NCI-H460 (cell line): ENCODE measurements around the gene KIFAP3. TPM values are rescaled to one million over a fixed set of nuclear protein-coding genes. Genes with fewer than 3 reads are reported as not detected.

Source experiments
- DNase-seq: peaks from one replicate; pipeline ENCODE4 v3.0.0-alpha.2; 2016; ENCODE audit warnings: low read depth; ENCODE audit errors: extremely low read depth
- total RNA-seq: library from RNA; depleted of rRNA; stranded (reverse); fragments of >200 nt; shearing (Covaris generic); gene quantifications from 2 replicates; pipeline ENCODE4 v1.2.3, GENCODE V29; 2014

The KIFAP3 gene
- total RNA-seq, 1 experiment from 2014 or later: 25.1 TPM

DNA sequence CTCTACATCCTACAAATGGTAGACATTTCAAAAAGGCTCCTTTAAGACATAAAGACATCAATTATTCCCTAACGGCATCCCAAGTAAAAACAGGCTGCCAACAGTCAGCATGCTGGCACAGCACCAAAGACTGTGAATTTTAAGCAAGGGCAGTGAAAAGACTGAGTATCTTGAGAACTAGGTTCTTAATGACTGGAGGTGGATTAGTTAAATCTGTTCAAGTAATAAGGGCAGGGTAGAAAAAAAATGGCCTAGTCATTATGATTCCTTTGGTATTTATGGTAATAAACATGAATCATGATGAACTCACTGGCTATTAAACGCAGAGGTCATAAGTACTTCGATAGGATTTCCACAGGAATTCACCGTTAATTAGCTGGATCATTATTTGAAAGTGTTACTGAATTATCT is 75.2 kb downstream of the KIFAP3 start:
- peak; percentile 20 for DNase-seq

DNA sequence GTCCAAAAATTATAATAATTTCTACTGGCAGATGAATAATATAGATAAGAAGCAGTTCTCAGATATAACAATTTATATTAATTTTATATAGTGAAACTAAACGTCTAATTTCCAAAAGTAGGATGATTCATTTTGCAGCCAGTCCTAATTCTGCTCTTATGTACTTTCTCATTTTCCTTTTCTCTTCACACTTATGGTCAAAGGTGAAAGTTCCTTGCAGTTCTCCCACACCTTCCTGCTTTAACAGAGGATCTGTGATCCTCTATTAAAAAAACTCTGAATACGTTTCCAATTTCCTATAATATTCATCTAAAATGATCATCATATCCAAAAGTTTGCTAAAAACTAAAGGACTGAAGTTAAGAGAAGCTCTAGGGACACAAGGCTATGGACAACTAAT is 78.5 kb downstream of the KIFAP3 start:
- no peak for DNase-seq

DNA sequence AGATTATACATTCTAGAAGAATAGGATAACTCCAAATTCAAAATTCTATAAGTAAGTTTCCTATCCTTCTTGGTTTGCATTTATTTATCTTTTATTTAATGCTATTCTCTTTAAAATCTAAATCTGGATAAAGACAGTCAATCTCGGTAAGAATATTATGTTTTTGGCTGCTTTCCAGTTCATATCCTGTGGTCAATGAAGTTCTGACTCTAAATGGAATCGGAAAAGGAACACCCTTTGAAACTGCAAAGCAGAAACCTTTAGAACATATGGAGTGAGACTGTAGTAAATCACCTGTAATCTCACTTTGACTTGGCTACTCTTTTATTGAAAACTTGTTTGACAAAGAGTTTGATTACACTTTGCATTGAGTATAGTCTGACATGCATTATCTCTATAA is 85.2 kb downstream of the KIFAP3 start:
- DNase-seq: no peak

DNA sequence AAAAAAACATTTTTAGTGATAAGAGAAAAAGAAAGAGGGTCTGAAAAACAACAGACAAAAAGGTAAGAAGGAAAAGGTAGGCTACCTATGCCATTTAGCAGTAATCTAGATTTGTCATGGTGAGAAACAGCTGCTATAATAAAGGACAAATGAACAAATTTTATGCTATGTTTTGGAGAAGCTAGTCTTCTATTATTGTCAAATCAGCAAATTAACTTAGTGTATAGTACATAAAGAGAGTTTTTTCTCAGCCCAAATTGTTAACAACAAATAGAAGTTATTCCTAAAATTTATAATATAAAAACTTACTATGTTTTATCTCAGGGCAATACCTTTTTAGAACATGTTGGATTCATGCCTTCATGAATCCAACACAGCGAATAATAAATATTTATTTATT is 88.7 kb downstream of the KIFAP3 start:
- DNase-seq: no peak

DNA sequence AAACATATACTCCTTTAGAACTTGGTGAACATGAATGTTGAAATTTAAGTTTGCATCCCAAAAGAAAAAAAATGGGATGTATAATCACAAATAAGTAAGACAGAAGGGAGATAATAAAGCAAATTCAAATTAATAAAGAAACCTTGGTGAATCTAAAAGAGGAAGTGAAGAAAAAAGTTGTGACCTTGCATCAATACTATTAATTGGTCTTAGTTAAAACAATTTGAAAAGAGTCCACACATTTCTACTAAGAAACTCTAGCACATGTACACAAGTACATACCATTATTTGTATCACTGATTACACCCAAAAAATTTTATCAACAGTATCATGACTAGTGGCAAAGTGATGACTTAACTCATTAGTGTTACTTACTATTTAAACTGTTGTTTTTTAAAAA is 100.4 kb downstream of the KIFAP3 start:
- no peak for DNase-seq

DNA sequence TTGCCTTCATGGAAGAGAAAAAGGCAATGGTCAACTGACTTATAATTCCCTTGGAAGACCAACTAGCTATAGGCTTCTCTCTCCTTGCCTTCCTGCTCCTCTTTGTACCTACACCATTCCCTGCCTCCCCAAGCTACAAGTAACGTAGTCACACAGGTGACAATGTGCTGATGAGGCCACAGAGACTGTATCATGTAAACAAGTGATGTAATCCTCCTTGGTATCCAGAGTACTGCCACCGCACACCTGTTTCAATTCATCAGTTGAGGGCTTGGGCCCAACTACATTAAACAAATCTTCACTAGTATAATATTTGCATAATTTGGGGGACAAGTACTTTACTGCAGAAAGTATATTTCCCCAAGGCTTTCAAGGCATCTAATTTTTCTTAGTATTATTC is 104.4 kb downstream of the KIFAP3 start:
- DNase-seq: no peak

DNA sequence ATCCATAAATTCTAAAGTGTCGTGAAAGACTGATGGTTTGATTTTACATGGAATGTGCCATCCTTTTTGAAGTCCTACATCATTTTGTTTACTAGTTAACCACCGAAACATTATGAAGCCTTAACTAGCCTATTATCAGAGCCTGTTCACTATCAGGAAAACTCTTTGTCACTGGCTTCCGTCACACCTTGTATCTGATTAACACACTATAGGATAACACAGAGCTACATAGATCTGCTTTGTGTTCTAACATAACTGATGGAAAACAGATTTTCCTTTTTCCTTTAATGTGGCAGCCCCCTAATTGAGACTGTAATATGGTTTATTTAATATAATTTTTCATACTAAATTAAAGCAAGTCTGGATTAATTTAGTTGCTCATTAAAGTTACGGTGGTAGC is 106.3 kb downstream of the KIFAP3 start:
- DNase-seq: no peak

DNA sequence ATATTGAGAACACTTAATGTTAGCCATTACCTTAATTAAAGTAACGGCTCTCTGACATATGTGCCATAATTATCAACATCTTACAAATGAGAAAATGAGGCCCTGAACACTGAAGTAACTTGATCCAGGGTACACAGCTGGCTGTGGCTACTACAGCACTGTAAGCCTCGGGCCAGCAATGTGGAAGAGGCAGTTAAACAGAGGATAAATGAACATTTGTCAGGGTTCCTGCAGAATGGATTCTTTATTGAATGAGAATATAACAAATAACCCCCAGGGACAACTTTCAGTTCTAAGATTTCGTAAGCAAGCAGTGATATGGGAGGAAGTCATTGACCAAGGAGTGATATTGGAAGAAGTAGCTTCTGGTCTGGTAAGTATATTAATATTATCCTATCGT is 110.3 kb downstream of the KIFAP3 start:
- no peak for DNase-seq

DNA sequence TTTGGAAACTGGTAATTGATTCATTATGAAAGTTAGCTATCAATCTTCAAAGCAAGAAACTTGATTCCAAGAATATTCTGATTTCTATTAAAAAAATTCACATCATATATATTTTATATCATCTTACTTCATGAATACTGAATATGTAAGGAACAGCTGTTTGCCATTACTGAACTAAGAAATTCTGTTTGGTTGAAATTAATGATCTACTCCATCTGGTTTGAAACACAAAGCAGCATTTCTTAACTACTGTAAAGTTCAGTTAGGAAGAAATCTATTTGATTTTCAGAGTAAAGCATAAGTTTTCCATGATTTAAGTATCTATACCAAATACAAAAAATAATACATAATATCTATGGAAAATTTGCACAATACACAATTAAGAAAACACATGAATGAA is 114.8 kb downstream of the KIFAP3 start:
- no peak for DNase-seq

DNA sequence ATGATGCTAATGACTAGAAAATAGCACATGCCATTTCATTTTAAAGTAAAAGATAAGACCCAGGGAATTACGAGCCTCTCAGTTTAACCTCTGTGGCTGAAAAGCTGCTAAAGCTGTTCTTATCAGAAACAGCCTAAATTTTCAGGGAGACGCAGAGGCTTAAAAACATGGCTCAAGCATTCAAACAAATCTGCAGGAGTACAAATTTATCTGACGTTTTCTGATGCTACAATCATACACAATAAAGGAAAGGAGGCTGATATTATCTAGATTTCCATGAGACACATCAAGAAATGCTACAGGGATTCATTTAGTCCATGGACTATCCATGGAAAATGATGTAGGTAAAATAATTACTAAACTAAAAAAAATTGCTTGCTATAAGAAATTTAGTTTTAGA is 115.5 kb downstream of the KIFAP3 start:
- DNase-seq: no peak

DNA sequence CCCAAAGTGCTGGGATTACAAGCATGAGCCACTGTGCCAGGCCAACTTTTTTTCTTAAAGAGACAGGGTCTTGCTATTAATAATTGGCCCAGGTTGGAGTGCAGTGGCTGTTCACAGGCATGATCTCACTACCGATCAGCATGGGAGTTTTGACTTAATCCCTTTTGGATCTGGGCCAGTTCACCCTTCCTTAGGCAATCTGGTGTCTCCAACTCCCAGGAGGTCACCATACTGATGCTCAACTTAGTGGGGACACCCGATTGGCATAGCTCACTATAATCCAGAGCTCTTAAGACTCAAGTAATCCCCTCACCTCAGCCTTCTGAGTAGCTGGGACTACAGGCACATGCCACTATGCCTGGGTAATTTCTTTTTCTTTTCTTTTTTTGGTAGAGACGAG is 116.6 kb downstream of the KIFAP3 start:
- DNase-seq: no peak

DNA sequence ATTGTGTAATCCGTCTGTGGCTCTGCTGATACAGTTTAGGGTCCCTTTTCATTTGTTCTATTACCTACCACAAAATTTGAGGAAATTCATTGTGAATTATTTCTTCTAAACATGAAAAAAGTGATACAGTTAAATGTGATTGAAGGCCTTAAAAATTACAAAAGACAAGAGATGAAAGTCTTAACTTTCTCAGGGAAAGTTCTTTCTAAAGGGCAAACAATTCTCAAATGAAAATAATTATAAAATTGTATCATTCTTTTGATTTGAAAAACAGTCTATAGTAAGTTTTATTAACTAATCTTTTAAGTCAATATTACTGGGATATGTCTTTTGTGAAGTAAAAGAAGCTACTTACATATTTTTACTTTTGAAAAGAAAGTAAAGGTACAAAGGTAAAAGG is 123.4 kb downstream of the KIFAP3 start:
- DNase-seq: no peak

DNA sequence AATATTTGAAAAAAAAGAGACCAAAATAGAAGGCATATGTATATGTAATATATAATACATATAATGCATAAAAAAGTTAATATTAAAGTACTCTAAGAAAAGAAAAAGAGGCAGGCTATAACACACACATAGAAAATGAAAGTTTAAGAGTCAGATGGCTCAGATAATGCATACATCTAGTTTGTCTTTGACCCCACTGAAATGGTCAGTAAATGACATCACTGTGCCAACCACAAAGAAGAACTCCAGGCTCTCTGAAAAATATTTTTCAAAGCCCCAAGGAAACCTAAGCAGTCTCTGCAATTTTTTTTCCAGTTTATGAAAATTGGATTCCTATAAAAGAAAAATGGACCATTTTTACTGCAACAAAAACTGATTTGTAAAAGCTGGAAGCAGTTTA is 125.4 kb downstream of the KIFAP3 start:
- no peak for DNase-seq

DNA sequence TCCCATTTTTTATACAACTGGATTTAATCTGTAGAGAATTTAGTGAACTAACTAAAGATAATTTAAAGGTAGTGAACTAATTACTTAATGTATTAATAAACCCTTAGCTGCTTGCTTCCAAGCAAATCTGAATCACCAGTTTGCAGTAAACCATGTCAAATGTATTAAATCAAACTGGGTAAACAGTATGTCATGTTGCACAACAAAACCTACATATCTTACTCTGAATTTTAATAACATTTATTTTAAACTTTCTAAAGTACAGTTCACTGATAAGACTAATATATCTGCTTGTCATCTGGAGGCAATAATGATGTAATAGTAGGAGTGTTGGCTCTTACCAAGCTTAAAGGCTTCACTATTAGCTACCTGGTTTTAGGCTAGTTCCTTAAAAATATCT is 128.3 kb downstream of the KIFAP3 start:
- no peak for DNase-seq

DNA sequence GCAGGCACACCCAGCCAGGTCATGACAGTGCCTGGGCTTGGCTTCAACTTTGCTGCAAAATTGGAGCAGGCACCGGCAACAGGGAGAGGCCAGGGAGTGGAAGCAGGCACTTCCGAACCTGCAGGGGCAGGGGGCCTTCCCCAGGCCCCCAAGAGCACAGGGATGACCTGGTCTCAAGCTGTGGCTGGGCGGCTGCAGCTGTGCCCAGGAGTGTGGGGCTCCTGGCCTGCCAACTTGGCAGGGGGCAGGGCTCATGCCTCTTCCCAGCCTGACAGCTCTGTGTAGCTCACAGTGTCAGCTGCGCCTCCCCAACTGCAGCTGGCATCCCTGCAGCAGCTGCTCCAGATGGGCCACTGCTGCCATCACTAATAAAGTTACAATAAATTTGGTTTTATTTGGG is 129.3 kb downstream of the KIFAP3 start:
- DNase-seq: no peak

DNA sequence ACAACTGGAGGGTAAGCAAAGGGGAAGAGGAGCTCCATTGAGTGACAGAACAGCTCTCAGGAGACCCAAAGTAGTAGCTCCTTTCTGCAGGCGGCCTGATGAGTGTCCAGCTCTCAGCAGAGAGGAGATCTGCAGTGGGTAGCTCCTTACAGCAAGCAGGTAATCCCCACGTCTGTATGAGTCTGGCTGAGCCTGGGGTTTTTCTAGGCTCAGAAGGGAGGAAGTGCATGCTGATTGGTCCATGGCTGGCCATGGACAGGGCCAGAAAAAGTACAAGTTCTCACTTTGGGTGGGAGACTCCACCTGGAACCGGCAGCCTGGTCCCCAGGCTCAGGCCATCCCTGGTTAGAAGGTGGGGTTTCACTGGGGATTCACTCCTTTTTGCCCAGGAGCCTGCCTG is 129.9 kb downstream of the KIFAP3 start:
- DNase-seq: no peak

DNA sequence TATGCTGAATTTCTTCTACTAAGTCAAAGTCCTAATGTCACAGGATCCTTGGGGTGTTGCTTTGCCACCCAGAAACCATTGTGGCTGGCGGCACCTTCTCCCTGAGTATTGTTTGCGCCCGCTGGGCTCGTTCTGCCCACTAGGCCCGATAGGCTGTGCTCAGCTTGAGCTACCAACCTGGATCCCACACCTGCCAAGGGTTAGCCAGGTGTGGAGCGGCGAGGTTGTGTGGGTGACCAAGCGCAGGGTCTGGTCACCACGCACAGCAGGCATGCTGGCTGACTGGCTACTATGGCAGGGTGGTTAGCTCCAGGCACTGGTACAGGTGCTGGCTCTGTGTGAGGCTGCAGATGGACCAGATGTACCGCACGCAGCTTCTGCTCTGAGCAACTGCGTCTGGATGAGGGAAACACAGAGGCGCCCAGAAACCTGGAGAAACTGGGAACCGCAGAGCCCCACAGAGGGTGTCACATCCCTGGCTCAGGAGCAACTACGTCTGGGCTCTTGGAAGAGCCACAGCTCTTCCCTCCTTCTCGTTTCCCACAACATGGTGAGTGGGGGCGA is 130.4 kb downstream of the KIFAP3 start:
- DNase-seq: no peak

DNA sequence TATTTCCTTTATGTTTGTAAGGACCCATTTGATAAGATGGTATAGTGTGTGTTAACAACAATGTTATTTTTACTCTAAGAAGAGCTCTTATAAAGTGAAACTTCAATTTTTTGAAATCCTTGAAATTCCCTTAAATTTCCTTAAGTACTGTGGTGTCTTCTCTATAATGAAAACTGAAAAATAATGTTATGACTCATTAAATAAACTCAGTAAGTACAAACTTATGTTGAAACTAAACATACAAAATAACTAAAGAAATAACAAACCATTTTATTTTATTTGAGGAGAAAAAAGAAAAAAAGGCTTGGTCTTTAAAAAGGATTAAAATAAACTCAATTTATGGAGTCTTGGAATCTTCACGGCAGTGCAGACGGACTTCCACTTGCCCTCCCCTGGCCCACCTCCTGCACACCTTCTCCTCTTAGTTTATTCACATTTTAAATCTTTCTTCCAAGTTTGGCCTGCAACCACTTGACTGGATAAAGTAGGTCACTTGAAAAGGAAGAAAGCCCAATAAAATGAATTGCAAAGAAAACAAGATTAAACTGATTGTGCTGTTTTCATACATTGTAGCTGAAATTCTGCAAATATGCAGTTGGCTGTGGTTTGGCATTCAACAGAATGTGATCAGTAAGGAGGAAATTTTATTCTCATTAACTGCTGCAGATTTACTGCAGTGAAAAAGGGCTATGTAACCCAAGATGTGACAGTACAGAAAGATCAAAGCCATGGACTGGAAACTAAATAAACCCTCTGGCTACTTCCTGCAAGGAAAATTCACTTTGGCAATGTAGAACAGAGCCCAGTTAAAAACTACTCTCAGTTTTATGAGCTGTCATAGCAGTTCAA is 132.3 kb downstream of the KIFAP3 start:
- no peak for DNase-seq

DNA sequence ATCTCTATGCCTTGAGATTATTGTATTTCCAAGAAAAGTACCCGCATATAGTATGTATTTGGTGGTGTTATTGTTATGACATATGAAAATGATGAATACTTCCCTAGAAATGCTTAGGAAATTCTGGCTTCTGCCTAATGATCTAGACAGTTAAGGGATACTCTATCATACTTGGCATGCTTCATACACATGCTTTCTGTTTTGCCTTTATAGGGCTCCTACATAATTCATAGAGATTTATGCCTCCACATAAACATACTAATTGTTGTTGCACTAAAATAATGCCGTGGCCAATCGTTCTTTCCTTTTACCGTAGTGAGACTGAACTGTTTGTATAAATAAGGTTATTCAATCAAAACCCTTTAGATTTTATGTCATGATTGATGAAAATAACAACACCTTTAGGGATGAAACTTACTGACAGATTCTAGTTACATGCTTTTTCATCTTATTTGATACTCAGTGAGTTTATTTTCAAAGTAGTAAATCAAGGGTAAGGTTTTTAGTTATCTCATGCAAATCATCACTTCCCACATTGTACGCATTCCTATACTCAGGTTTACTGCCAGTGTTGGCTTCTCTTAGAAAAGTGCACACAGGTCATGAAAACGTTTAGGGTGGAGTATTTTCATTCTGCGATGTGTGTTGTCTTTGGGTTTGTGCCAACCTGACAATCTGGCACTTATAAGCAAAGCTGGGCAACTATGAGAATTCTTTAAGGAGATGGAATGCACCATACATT is 140.3 kb downstream of the KIFAP3 start:
- DNase-seq: peak; percentile 26

DNA sequence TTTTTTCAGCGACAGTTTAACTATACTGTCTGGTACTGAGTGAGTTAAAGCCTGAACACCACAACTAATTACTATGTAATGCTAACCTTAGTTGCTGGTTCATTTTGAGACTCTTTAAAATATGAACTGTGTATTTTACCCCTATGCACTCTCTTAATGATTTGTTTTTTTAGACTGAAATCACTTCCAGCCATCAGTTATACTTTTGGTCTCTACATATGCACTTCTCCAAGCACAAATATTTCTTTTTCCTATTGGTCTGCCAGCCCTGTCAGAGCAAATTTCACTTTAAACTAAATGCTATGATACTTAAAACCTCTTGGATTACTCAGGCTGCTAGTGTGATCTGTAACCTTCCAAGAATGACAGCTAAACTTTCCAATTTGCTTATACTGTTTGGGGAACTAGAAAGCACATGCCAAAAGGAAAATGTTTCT is 142.7 kb downstream of the KIFAP3 start:
- no peak for DNase-seq

DNA sequence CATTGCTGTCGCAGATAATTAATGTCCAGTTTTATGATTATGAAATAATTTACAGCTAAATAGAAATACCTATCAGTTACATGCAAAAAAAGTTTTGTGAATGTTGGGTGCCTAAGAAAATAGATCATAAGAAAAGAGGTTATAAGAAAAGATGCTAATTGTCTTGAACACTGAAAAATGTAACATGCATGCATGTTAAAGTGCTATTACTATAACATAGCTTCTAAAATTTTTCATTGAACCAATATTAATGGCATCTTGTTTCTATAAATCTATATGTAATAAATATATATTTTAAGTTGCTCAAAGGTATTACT is 145.3 kb downstream of the KIFAP3 start:
- no peak for DNase-seq
